Measurements from ENCODE around the gene FMO1. TPM values are rescaled to one million over a fixed set of nuclear protein-coding genes. Genes with fewer than 3 reads are reported as not detected.

FMO1 gene
- total RNA-seq, 1 donor from 2014 or later = not detected

DNA sequence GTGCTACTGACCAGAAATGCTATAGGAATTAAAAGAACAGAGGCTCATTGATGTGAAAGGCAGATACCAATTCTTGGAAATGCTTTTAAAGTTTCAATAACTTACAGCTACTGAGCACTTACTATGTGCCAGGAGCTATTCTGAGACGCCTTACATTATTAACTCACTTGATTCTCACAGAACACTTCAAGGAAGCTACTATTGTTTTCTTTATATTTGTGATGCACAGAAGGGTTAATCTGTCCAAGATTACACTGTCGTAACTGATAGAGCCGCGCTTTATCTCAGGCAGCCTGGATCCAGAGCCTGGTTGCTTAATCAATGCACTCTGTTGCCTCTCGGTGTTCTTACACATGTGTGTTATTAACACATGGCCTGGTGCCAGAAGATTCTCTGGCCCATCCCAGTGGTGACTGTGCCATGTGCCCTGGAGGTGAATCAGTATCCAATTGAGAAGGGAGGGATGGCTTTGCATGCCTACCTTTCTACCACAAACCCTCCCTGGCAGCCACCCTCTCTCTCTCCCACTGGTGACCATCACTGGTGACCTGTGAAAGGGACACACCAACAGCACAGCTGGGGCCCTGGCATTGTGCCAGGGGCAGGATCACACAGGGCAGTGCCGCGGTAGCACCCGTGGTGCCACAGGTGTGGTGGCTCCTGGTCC lies 8.8 kb downstream of the FMO1 start:
- no peaks in the 10 kb centered on the region for H3K36me3 Mint-ChIP-seq
- no peak overlapping the region for H2AFZ ChIP-seq (replicated peaks)
- no peaks in the 10 kb centered on the region for H3K9me3 ChIP-seq (ENCODE audit: low read depth)
- H4K20me1 ChIP-seq (ENCODE audit: low read depth) = no peaks in the 10 kb centered on the region
- TF ChIP-seq EZH2phosphoT487 (IDR thresholded peaks at IDR 0.05) (no peak), EZH2 (IDR thresholded peaks at IDR 0.05) (no peak)
- TF ChIP-seq, protein P1, sequence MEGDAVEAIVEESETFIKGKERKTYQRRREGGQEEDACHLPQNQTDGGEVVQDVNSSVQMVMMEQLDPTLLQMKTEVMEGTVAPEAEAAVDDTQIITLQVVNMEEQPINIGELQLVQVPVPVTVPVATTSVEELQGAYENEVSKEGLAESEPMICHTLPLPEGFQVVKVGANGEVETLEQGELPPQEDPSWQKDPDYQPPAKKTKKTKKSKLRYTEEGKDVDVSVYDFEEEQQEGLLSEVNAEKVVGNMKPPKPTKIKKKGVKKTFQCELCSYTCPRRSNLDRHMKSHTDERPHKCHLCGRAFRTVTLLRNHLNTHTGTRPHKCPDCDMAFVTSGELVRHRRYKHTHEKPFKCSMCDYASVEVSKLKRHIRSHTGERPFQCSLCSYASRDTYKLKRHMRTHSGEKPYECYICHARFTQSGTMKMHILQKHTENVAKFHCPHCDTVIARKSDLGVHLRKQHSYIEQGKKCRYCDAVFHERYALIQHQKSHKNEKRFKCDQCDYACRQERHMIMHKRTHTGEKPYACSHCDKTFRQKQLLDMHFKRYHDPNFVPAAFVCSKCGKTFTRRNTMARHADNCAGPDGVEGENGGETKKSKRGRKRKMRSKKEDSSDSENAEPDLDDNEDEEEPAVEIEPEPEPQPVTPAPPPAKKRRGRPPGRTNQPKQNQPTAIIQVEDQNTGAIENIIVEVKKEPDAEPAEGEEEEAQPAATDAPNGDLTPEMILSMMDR (IDR thresholded peaks at IDR 0.05) = no peak
- H3K4me3 ChIP-seq = no peak overlapping the region
- H3K4me2 ChIP-seq = no peak overlapping the region
- peaks cover 18% of the 10 kb centered on the region for H3F3A ChIP-seq (ENCODE audit: low read depth)
- H3K36me3 ChIP-seq = no peaks in the 10 kb centered on the region
- peaks cover 12% of the 10 kb centered on the region for H3K4me1 Mint-ChIP-seq
- no peak overlapping the region for H3K27ac Mint-ChIP-seq
- peaks cover 8% of the 10 kb centered on the region for H3K27me3 Mint-ChIP-seq (ENCODE audit: insufficient read depth, low read depth)
- no peaks in the 10 kb centered on the region for H3K27me3 ChIP-seq
- no peak overlapping the region for H3K4me3 Mint-ChIP-seq
- no peaks in the 10 kb centered on the region for H3K9me3 Mint-ChIP-seq
- H3K79me2 ChIP-seq (ENCODE audit: low read depth) = no peaks in the 10 kb centered on the region
- H3K9ac ChIP-seq = no peak overlapping the region
- no peak overlapping the region for H3K27ac ChIP-seq
- peaks cover 24% of the 10 kb centered on the region for H3K4me1 ChIP-seq
- DNase-seq (ENCODE audit: low spot score) = no peak

DNA sequence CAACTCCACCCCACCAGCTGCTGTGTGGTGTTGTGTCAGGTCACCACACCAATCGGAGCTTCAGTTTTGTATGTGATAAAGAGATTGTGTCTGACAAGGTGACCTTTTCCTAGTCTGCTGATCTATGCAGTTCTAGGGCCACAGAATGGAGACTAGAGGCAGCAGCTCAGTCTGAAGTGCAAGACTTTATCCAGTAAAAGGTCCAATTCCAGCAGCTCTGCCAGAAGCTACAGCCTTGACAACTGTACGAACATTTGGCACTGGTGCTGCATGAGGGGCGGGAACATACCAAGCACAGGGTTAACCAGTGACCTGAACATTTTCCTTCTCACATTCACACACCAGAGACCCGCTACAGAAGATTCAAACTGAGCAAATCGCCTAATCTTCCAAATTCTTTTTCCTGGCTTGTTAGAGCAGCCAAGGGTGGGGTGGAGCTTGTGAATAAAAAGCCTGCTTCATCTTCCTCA lies 9.3 kb downstream of the FMO1 start:
- Histone ChIP-seq H3K4me1 (peaks cover 24% of the 10 kb centered on the region), H3F3A (ENCODE audit: low read depth) (peaks cover 18% of the 10 kb centered on the region), H3K27ac (no peak overlapping the region), H2AFZ (replicated peaks) (peak overlapping the region; percentile 26), H4K20me1 (ENCODE audit: low read depth) (no peaks in the 10 kb centered on the region), H3K4me2 (no peak overlapping the region), H3K79me2 (ENCODE audit: low read depth) (no peaks in the 10 kb centered on the region), H3K4me3 (no peak overlapping the region), H3K9me3 (ENCODE audit: low read depth) (no peaks in the 10 kb centered on the region), H3K9ac (no peak overlapping the region), H3K36me3 (no peaks in the 10 kb centered on the region), H3K27me3 (no peaks in the 10 kb centered on the region)
- Mint-ChIP-seq H3K36me3 (no peaks in the 10 kb centered on the region), H3K27me3 (ENCODE audit: insufficient read depth, low read depth) (peaks cover 6% of the 10 kb centered on the region), H3K9me3 (no peaks in the 10 kb centered on the region), H3K4me3 (no peak overlapping the region), H3K4me1 (peaks cover 7% of the 10 kb centered on the region), H3K27ac (no peak overlapping the region)
- TF ChIP-seq EZH2 (IDR thresholded peaks at IDR 0.05) (no peak), EZH2phosphoT487 (IDR thresholded peaks at IDR 0.05) (no peak)
- TF ChIP-seq, protein P1 (IDR thresholded peaks at IDR 0.05) = no peak
- no peak for DNase-seq (ENCODE audit: low spot score)

DNA sequence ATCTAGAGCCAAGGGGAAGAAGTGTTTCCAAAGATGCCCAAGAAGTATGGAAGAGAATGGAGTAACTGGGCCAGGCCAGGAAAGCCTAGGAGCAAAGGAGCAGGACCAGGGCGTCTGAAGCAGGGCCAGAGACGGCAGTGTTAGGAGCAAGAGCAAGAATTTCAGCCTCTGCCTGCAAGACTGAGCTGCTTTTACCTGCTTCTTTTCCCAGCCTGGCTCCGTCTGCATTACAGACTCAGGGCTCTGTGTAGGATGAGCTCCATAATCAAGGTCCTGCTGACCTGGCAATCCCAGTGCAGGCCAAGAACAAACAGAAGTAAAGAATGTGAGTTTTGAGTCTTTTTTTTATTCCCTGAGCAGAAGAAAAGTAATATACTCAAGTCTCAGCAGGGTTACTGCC lies 10.1 kb downstream of the FMO1 start:
- Mint-ChIP-seq H3K36me3 (no peaks in the 10 kb centered on the region), H3K27ac (no peak overlapping the region), H3K4me3 (no peak overlapping the region), H3K27me3 (ENCODE audit: insufficient read depth, low read depth) (peaks cover 6% of the 10 kb centered on the region), H3K9me3 (no peaks in the 10 kb centered on the region), H3K4me1 (peaks cover 6% of the 10 kb centered on the region)
- H3K4me1 ChIP-seq = peaks cover 24% of the 10 kb centered on the region
- H3K9me3 ChIP-seq (ENCODE audit: low read depth) = no peaks in the 10 kb centered on the region
- no peaks in the 10 kb centered on the region for H4K20me1 ChIP-seq (ENCODE audit: low read depth)
- H3K4me3 ChIP-seq = peak overlapping the region; percentile 4
- no peaks in the 10 kb centered on the region for H3K36me3 ChIP-seq
- DNase-seq (ENCODE audit: low spot score) = peak; percentile 17
- H3K9ac ChIP-seq = no peak overlapping the region
- H2AFZ ChIP-seq (replicated peaks) = peak overlapping the region; percentile 81
- no peaks in the 10 kb centered on the region for H3K79me2 ChIP-seq (ENCODE audit: low read depth)
- TF ChIP-seq EZH2 (IDR thresholded peaks at IDR 0.05) (no peak), EZH2phosphoT487 (IDR thresholded peaks at IDR 0.05) (no peak)
- TF ChIP-seq, protein P1 (IDR thresholded peaks at IDR 0.05) = no peak
- H3K27me3 ChIP-seq = no peaks in the 10 kb centered on the region
- peaks cover 18% of the 10 kb centered on the region for H3F3A ChIP-seq (ENCODE audit: low read depth)
- no peak overlapping the region for H3K27ac ChIP-seq
- peak overlapping the region; percentile 60 for H3K4me2 ChIP-seq
